NCI-H226 (cell line): ENCODE measurements around the gene NR2E1.

Experiments
- DNase-seq: peaks from one replicate; pipeline ENCODE4 v3.0.0-alpha.2; 2015

Gene NR2E1

GRCh38 chr6:108211671-108212070 lies 45.8 kb downstream of the NR2E1 start:
- DNase-seq, result no peak

- no peak for DNase-seq
These were observed 56.2 kb downstream of the NR2E1 start for GRCh38 chr6:108222064-108222463.

GRCh38 chr6:108222504-108222903 lies 56.7 kb downstream of the NR2E1 start:
- no peak for DNase-seq

GRCh38 chr6:108227290-108227689 lies 61.5 kb downstream of the NR2E1 start:
- no peak for DNase-seq

GRCh38 chr6:108228416-108228815 lies 62.6 kb downstream of the NR2E1 start:
- no peak for DNase-seq

GRCh38 chr6:108235127-108235526 lies 69.3 kb downstream of the NR2E1 start:
- no peak for DNase-seq

GRCh38 chr6:108236791-108237190 lies 71.0 kb downstream of the NR2E1 start:
- no peak for DNase-seq

- no peak for DNase-seq
These were observed 72.5 kb downstream of the NR2E1 start for GRCh38 chr6:108238322-108238721.
